SU-DHL-6 (cell line): ENCODE data around the gene CFAP100.

Experiments
- H2AFZ ChIP-seq: fragments of 200-600 bp; sonication (generic); 2 replicates; pipeline ENCODE4 v1.6.1; 2014; ENCODE audit warnings: low read depth, mild to moderate bottlenecking, moderate library complexity, mixed read lengths, antibody characterized with exemption, low read length; ENCODE audit not compliant: severe bottlenecking
- H3F3A ChIP-seq: fragments of 200-600 bp; shearing (Covaris generic); 2 replicates; pipeline ENCODE4 v1.6.0; 2016; ENCODE audit warnings: antibody characterized with exemption, mild to moderate bottlenecking; ENCODE audit not compliant: insufficient read depth
- H3K27ac ChIP-seq: fragments of 200-600 bp; sonication (generic); 2 replicates; pipeline ENCODE4 v1.5.1; 2016; ENCODE audit warnings: low read depth, mild to moderate bottlenecking, low read length, moderate library complexity, mixed read lengths
- H3K27me3 ChIP-seq: fragments of 200-600 bp; sonication (generic), shearing (Covaris generic); 2 replicates; pipeline ENCODE4 v1.6.0; 2014; ENCODE audit warnings: mild to moderate bottlenecking, low read length
- H3K36me3 ChIP-seq: fragments of 200-600 bp; sonication (generic); 2 replicates; pipeline ENCODE4 v1.6.1; 2014; ENCODE audit warnings: mild to moderate bottlenecking, low read length, mixed read lengths
- H3K4me2 ChIP-seq: fragments of 300-600, 200-600 bp; shearing (Covaris generic), sonication (generic); 2 replicates; pipeline ENCODE4 v1.6.0; 2014; ENCODE audit warnings: low read length, low read depth, mild to moderate bottlenecking; ENCODE audit not compliant: poor library complexity, severe bottlenecking
- H3K4me3 ChIP-seq: fragments of 200-600 bp; sonication (generic); 2 replicates; pipeline ENCODE4 v1.5.1; 2014; ENCODE audit warnings: antibody characterized with exemption, low read length, mild to moderate bottlenecking, mixed read lengths; ENCODE audit not compliant: insufficient read depth, poor library complexity, severe bottlenecking
- H3K79me2 ChIP-seq: fragments of 200-600 bp; sonication (generic); 2 replicates; pipeline ENCODE4 v1.6.1; 2014; ENCODE audit warnings: mild to moderate bottlenecking, low read length, moderate library complexity; ENCODE audit not compliant: insufficient read depth
- H3K9ac ChIP-seq: fragments of 200-600 bp; sonication (generic); 2 replicates; pipeline ENCODE4 v1.7.0; 2014; ENCODE audit warnings: mild to moderate bottlenecking, low read length
- H3K9me2 ChIP-seq: fragments of 200-600 bp; sonication (generic); replicated peaks from 2 replicates; pipeline ENCODE4 v1.6.1; 2014; ENCODE audit warnings: low read length; ENCODE audit not compliant: insufficient read depth
- H3K9me3 ChIP-seq: fragments of 200-600 bp; sonication (generic); 2 replicates; pipeline ENCODE4 v1.6.1; 2014; ENCODE audit warnings: low read length, mixed read lengths; ENCODE audit not compliant: insufficient read depth
- H4K20me1 ChIP-seq: fragments of 200-600 bp; sonication (generic); 2 replicates; pipeline ENCODE4 v1.6.1; 2014; ENCODE audit warnings: low read depth, mild to moderate bottlenecking, antibody characterized with exemption, low read length, moderate library complexity, mixed read lengths
- CTCF ChIP-seq: fragments of 200-600 bp; sonication (generic); IDR thresholded peaks from one replicate; pipeline ENCODE4 v1.5.1; 2017; ENCODE audit warnings: antibody characterized with exemption, mild to moderate bottlenecking, low read length, moderate library complexity; ENCODE audit not compliant: insufficient read depth, poor library complexity, severe bottlenecking
- EZH2phosphoT487 ChIP-seq: fragments of 200-600 bp; sonication (generic), shearing (Covaris generic); conservative IDR thresholded peaks from 2 replicates; pipeline ENCODE4 v1.6.1; 2018; ENCODE audit warnings: mild to moderate bottlenecking, antibody characterized with exemption, low read length, moderate library complexity, mixed read lengths

Gene CFAP100

GRCh38 chr3:126364731-126365301, 29.9 kb upstream of the CFAP100 start:
- Histone ChIP-seq H3K4me2 (no peak overlapping the region), H4K20me1 (no peaks in the 10 kb centered on the region), H3K27me3 (no peaks in the 10 kb centered on the region), H3K27ac (no peak overlapping the region), H3K9me3 (no peaks in the 10 kb centered on the region), H3K9me2 (no peaks in the 10 kb centered on the region), H3K4me3 (no peak overlapping the region), H3K79me2 (no peaks in the 10 kb centered on the region), H3K9ac (no peak overlapping the region), H3K36me3 (no peaks in the 10 kb centered on the region), H3F3A (no peaks in the 10 kb centered on the region), H2AFZ (no peak overlapping the region)
- TF ChIP-seq EZH2phosphoT487 (no peak), CTCF (no peak)

DNA sequence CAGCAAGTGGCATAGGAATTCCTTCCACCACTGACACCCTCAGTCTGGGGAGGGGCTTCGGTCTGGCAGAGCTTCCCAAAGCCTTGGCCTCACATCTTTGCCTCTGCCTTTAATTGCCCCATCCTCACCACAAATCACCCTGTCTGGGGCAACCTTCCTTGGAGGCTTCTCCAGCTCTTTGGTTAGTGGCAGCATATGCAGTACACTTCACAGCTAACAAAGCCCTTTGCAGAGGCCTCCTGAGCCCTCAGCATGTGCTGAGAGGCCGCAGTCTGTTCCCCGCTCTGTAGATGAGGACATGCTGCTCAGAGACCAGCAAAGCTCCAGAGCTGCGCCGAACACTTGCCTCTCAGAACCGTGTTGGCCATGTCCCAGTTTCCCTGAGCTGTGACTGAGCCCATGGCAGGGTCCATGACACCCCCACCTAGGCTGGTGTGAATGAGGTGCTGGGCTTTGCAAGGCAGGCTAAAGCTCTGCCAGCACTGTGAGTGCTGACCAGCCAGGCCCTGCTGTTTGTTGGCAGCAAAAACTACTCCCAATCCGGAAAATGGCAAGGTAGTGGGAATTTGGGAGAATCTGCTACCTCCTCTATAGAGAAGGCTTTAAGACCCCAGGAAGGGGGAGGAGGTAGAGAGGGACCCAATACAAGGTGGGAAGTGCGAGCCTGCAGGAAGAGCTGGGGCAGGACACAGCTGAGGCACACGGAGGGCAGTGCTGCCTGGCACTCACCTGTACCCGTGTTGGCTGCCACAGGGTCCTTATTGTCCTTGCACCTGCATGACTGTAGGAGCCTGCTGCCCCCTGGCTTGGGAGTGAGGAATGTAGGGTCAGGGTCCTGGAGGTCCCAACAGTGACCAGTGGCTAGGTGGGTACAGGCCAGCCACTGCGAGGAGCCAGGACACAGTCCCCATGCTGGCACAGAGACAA, 29.1 kb upstream of the CFAP100 start:
- Histone ChIP-seq H3K79me2 (no peaks in the 10 kb centered on the region), H3F3A (no peaks in the 10 kb centered on the region), H4K20me1 (no peaks in the 10 kb centered on the region), H2AFZ (no peak overlapping the region), H3K9me2 (no peaks in the 10 kb centered on the region), H3K9ac (no peak overlapping the region), H3K4me3 (no peak overlapping the region), H3K9me3 (no peaks in the 10 kb centered on the region), H3K4me2 (no peak overlapping the region), H3K27me3 (no peaks in the 10 kb centered on the region), H3K27ac (no peak overlapping the region), H3K36me3 (no peaks in the 10 kb centered on the region)
- TF ChIP-seq CTCF (no peak), EZH2phosphoT487 (no peak)

- H3K79me2 ChIP-seq, result no peaks in the 10 kb centered on the region
- H3K27ac ChIP-seq, result no peak overlapping the region
- no peaks in the 10 kb centered on the region for H4K20me1 ChIP-seq
- no peaks in the 10 kb centered on the region for H3K36me3 ChIP-seq
- H3K4me2 ChIP-seq, result no peak overlapping the region
- TF ChIP-seq EZH2phosphoT487, result no peak
- no peak for TF ChIP-seq CTCF
- no peak overlapping the region for H2AFZ ChIP-seq
- H3K9ac ChIP-seq, result no peak overlapping the region
- no peaks in the 10 kb centered on the region for H3K9me2 ChIP-seq
- no peaks in the 10 kb centered on the region for H3K9me3 ChIP-seq
- H3F3A ChIP-seq, result no peaks in the 10 kb centered on the region
- H3K4me3 ChIP-seq, result no peak overlapping the region
- no peaks in the 10 kb centered on the region for H3K27me3 ChIP-seq
Measured at GRCh38 chr3:126367316-126367805, 27.3 kb upstream of the CFAP100 start.
